Stimulated activated CD4-positive, alpha-beta T cell treated with anti-CD3 and anti-CD28 coated beads, Interleukin-4, amount 100 ng/mL, for 24 hours (primary cell): ENCODE measurements around the gene DOK7.

ENCODE experiments used
- DNase-seq: peaks from one replicate; pipeline ENCODE4 v3.0.0-alpha.2; 2020

The DOK7 gene

GRCh38 chr4:3464349-3464905 is 1.3 kb downstream of the DOK7 start:
- DNase-seq = no peak

GRCh38 chr4:3464911-3465697 is 2.0 kb downstream of the DOK7 start:
- no peak for DNase-seq

- no peak for DNase-seq
Observed at GRCh38 chr4:3465698-3466671, 2.9 kb downstream of the DOK7 start.

- no peak for DNase-seq
Observed at GRCh38 chr4:3466691-3467600, 3.8 kb downstream of the DOK7 start.

GRCh38 chr4:3467601-3468031 is 4.5 kb downstream of the DOK7 start:
- DNase-seq = no peak

GRCh38 chr4:3468154-3468553 is 5.0 kb downstream of the DOK7 start:
- DNase-seq = no peak

GRCh38 chr4:3468804-3469203 is 5.7 kb downstream of the DOK7 start:
- no peak for DNase-seq

GRCh38 chr4:3469386-3470243 is 6.5 kb downstream of the DOK7 start:
- no peak for DNase-seq

GRCh38 chr4:3470244-3471097 is 7.4 kb downstream of the DOK7 start:
- DNase-seq = no peak

- DNase-seq = no peak
Observed at GRCh38 chr4:3471098-3471760, 8.1 kb downstream of the DOK7 start.

- no peak for DNase-seq
Observed at GRCh38 chr4:3471886-3472285, 8.8 kb downstream of the DOK7 start.

- DNase-seq = no peak
Observed at GRCh38 chr4:3472411-3473141, 9.5 kb downstream of the DOK7 start.

GRCh38 chr4:3473181-3473950 is 10.3 kb downstream of the DOK7 start:
- DNase-seq = no peak

- no peak for DNase-seq
Observed at GRCh38 chr4:3473996-3474765, 11.1 kb downstream of the DOK7 start.

GRCh38 chr4:3475041-3475712 is 12.1 kb downstream of the DOK7 start:
- DNase-seq = no peak

- no peak for DNase-seq
Observed at GRCh38 chr4:3475713-3476260, 12.7 kb downstream of the DOK7 start.

GRCh38 chr4:3476341-3476747 is 13.2 kb downstream of the DOK7 start:
- DNase-seq = no peak
